ENCODE measurements around the gene JAZF1. TPM values are rescaled to one million over a fixed set of nuclear protein-coding genes. Genes with fewer than 3 reads are reported as not detected.

The JAZF1 gene
- total RNA-seq, 1 experiment from 2014 or later, result 0.95 TPM

- BruUV-seq (replicated peaks), result no TSS peak
These were observed 2.0 kb downstream of the JAZF1 start for GRCh38 chr7:28178599-28178998.

GRCh38 chr7:28177836-28178235 lies 2.8 kb downstream of the JAZF1 start:
- TF ChIP-seq, protein P1, sequence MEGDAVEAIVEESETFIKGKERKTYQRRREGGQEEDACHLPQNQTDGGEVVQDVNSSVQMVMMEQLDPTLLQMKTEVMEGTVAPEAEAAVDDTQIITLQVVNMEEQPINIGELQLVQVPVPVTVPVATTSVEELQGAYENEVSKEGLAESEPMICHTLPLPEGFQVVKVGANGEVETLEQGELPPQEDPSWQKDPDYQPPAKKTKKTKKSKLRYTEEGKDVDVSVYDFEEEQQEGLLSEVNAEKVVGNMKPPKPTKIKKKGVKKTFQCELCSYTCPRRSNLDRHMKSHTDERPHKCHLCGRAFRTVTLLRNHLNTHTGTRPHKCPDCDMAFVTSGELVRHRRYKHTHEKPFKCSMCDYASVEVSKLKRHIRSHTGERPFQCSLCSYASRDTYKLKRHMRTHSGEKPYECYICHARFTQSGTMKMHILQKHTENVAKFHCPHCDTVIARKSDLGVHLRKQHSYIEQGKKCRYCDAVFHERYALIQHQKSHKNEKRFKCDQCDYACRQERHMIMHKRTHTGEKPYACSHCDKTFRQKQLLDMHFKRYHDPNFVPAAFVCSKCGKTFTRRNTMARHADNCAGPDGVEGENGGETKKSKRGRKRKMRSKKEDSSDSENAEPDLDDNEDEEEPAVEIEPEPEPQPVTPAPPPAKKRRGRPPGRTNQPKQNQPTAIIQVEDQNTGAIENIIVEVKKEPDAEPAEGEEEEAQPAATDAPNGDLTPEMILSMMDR (IDR thresholded peaks at IDR 0.05; ENCODE audit: insufficient read depth in 1 of 2, low read depth in 1 of 2, low read length in 1 of 2, severe bottlenecking in 1 of 2, unreplicated experiment in 1 of 2), result no peak
- Mint-ChIP-seq H3K27me3 (ENCODE audit: insufficient read depth, unreplicated experiment) (peaks cover 20% of the 10 kb centered on the region), H3K9me3 (ENCODE audit: unreplicated experiment) (no peaks in the 10 kb centered on the region), H3K36me3 (ENCODE audit: insufficient read depth, unreplicated experiment) (no peaks in the 10 kb centered on the region), H3K4me3 (ENCODE audit: unreplicated experiment) (no peak overlapping the region), H3K4me1 (ENCODE audit: low read depth, unreplicated experiment) (no peaks in the 10 kb centered on the region), H3K27ac (ENCODE audit: unreplicated experiment) (no peak overlapping the region)
- no peaks in the 10 kb centered on the region; the same call in 1 of the 2 replicates for H3K27me3 ChIP-seq (replicated peaks; ENCODE audit: control insufficient read depth, insufficient read depth, low read length)
- ChIA-PET POLR2A (no interaction called here), CTCF (no interaction called here)
- no peak for DNase-seq
- 0 out of 2 replicates have a peak, but pooled peaks cover 3% of the 10 kb centered on the region for H3K4me1 ChIP-seq
- intact Hi-C loops (cut with micrococcal nuclease; ENCODE audit: unreplicated experiment), result no loop called here
- no TSS peak for BruUV-seq (replicated peaks)
- H3K36me3 ChIP-seq (ENCODE audit: control insufficient read depth, insufficient read depth, low read length), result no peaks in the 10 kb centered on the region
- no peak overlapping the region for H3K4me3 ChIP-seq (ENCODE audit: low read depth, low read length)
- H3K9me3 ChIP-seq, result no peaks in the 10 kb centered on the region; the same call in 1 of the 2 replicates

More at GRCh38 chr7:28178599-28178998, 2.0 kb downstream of the JAZF1 start:
- no peak overlapping the region for H3K27ac Mint-ChIP-seq (ENCODE audit: unreplicated experiment)
- H3K4me1 ChIP-seq, result 0 out of 2 replicates have a peak, but pooled peaks cover 3% of the 10 kb centered on the region
- ChIA-PET POLR2A (no interaction called here), CTCF (no interaction called here)
- no peaks in the 10 kb centered on the region for H3K9me3 Mint-ChIP-seq (ENCODE audit: unreplicated experiment)
- H3K36me3 Mint-ChIP-seq (ENCODE audit: insufficient read depth, unreplicated experiment), result no peaks in the 10 kb centered on the region
- H3K27me3 Mint-ChIP-seq (ENCODE audit: insufficient read depth, unreplicated experiment), result peaks cover 22% of the 10 kb centered on the region
- intact Hi-C loops (cut with micrococcal nuclease; ENCODE audit: unreplicated experiment), result no loop called here
- H3K36me3 ChIP-seq (ENCODE audit: control insufficient read depth, insufficient read depth, low read length), result no peaks in the 10 kb centered on the region
- H3K9me3 ChIP-seq, result no peaks in the 10 kb centered on the region; the same call in 1 of the 2 replicates
- H3K4me3 Mint-ChIP-seq (ENCODE audit: unreplicated experiment), result peak overlapping the region; percentile 44
- TF ChIP-seq, protein P1 (IDR thresholded peaks at IDR 0.05; ENCODE audit: insufficient read depth in 1 of 2, low read depth in 1 of 2, low read length in 1 of 2, severe bottlenecking in 1 of 2, unreplicated experiment in 1 of 2), result no peak
- H3K4me3 ChIP-seq (ENCODE audit: low read depth, low read length), result no peak overlapping the region
- no peak for DNase-seq
- no peaks in the 10 kb centered on the region; the same call in 1 of the 2 replicates for H3K27me3 ChIP-seq (replicated peaks; ENCODE audit: control insufficient read depth, insufficient read depth, low read length)
- H3K4me1 Mint-ChIP-seq (ENCODE audit: low read depth, unreplicated experiment), result no peaks in the 10 kb centered on the region

DNA sequence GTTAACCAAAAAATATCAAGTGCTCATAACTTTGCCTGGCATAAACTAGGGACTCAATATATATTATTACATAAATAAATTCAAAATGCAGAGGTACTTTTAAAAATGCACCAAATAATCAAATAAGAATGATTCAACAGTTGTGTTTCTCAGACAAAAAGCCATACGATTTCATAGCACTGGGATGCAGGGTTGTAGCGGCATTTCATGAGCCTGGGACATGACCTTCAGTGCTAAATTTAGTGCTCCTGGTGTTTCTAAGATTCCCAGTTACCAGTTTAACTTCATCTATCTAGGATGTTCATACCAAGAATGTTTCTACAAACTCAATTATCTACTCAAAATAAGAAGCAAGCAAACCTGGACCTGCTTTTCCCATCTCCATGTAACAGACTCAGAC lies 4.0 kb downstream of the JAZF1 start:
- ChIA-PET CTCF (no interaction called here), POLR2A (no interaction called here)
- H3K4me3 ChIP-seq (ENCODE audit: low read depth, low read length), result no peak overlapping the region
- intact Hi-C loops (cut with micrococcal nuclease; ENCODE audit: unreplicated experiment), result no loop called here
- Mint-ChIP-seq H3K4me1 (ENCODE audit: low read depth, unreplicated experiment) (no peaks in the 10 kb centered on the region), H3K4me3 (ENCODE audit: unreplicated experiment) (no peak overlapping the region), H3K9me3 (ENCODE audit: unreplicated experiment) (no peaks in the 10 kb centered on the region), H3K27ac (ENCODE audit: unreplicated experiment) (no peak overlapping the region), H3K27me3 (ENCODE audit: insufficient read depth, unreplicated experiment) (peaks cover 19% of the 10 kb centered on the region), H3K36me3 (ENCODE audit: insufficient read depth, unreplicated experiment) (no peaks in the 10 kb centered on the region)
- BruUV-seq (replicated peaks), result no TSS peak
- H3K36me3 ChIP-seq (ENCODE audit: control insufficient read depth, insufficient read depth, low read length), result no peaks in the 10 kb centered on the region
- no peaks in the 10 kb centered on the region; the same call in 1 of the 2 replicates for H3K9me3 ChIP-seq
- TF ChIP-seq, protein P1 (IDR thresholded peaks at IDR 0.05; ENCODE audit: insufficient read depth in 1 of 2, low read depth in 1 of 2, low read length in 1 of 2, severe bottlenecking in 1 of 2, unreplicated experiment in 1 of 2), result no peak
- no peak for DNase-seq
- H3K27me3 ChIP-seq (replicated peaks; ENCODE audit: control insufficient read depth, insufficient read depth, low read length), result no peaks in the 10 kb centered on the region; the same call in 1 of the 2 replicates
- 0 out of 2 replicates have a peak, but pooled peaks cover 3% of the 10 kb centered on the region for H3K4me1 ChIP-seq
